Gastrocnemius medialis (tissue), 4 donors: ENCODE results near the gene OR4E2. TPM values are rescaled to one million over a fixed set of nuclear protein-coding genes. Genes with fewer than 3 reads are reported as not detected.

ENCODE experiments used
- ATAC-seq, 2 donors: fragments of 150-250 bp; one replicate each; pipeline ENCODE4 v1.9.1; 2016
- DNase-seq, 2 donors: peaks; one replicate each; pipeline ENCODE4 v3.0.0-alpha.2; 2019
- H3K27ac ChIP-seq, 4 donors: fragments of 200-600 bp; sonication (generic); 1 replicate in 1 of 4; 2 replicates in 3 of 4; pipeline ENCODE4 v1.5.1; 2016 to 2018; ENCODE audit warnings: mild to moderate bottlenecking in 2 of 4, moderate library complexity in 1 of 4
- H3K27me3 ChIP-seq, 3 donors: fragments of 200-600 bp; sonication (generic) in 2 of 3; 1 replicate in 1 of 3; 2 replicates in 2 of 3; pipeline versions ENCODE4 v1.5.1 to v1.6.0; 2016 to 2019; ENCODE audit warnings: mild to moderate bottlenecking in 1 of 3, moderate library complexity in 1 of 3
- H3K36me3 ChIP-seq, 2 donors: fragments of 200-600 bp; sonication (generic) in 1 of 2; one replicate each; pipeline ENCODE4 v1.5.1; 2017 to 2018
- H3K4me1 ChIP-seq, 2 donors: fragments of 200-600 bp; sonication (generic) in 1 of 2; one replicate each; pipeline ENCODE4 v1.5.1; 2016 to 2017; ENCODE audit warnings: mild to moderate bottlenecking in 2 of 2
- H3K4me3 ChIP-seq, 4 donors: fragments of 200-600 bp; sonication (generic) in 3 of 4; 1 replicate in 1 of 4; 2 replicates in 3 of 4; pipeline ENCODE4 v1.5.1; 2016 to 2019; ENCODE audit warnings: mild to moderate bottlenecking in 2 of 4
- H3K9me3 ChIP-seq, 3 donors: fragments of 200-600 bp; sonication (generic) in 2 of 3; 1 replicate in 1 of 3; 2 replicates in 2 of 3; pipeline ENCODE4 v1.5.1; 2016 to 2019
- POLR2A ChIP-seq, 2 donors: fragments of 450-650 bp; IDR thresholded peaks; one replicate each; pipeline ENCODE4 v1.6.1; 2017; ENCODE audit warnings: antibody characterized with exemption in 2 of 2, mild to moderate bottlenecking in 2 of 2, moderate library complexity in 2 of 2
- in situ Hi-C, 4 donors: fragments of 200-750 bp; cut with MboI; loops; one replicate each; pipeline versions ENCODE4 v1.15.0 to v1.8.0; 2017; ENCODE audit warnings: low sequenced_read_pairs in 4 of 4
- intact Hi-C: fragments of 100-400 bp; cut with DNase I; formaldehyde crosslinking; loops from one replicate; pipeline ENCODE4 v1.15.1; 2023; ENCODE audit warnings: low total_unique reads
- total RNA-seq, 4 donors: library from RNA; depleted of rRNA; stranded (reverse); fragments of >200 nt; gene quantifications; one replicate each; pipeline versions ENCODE4 v1.1.0 to v1.2.3, GENCODE V29; 2016
- TF ChIP-seq, protein P1 (sequence below), 5 experiments: fragments of 450-650 bp in 3 of 5; fragments of 200-600 bp in 2 of 5; sonication (generic) in 2 of 5; IDR thresholded peaks in 4 of 5; conservative IDR thresholded peaks in 1 of 5; 1 replicate in 4 of 5; 2 replicates in 1 of 5; pipeline ENCODE4 v1.5.1; 2016 to 2019; ENCODE audit warnings: antibody characterized with exemption in 5 of 5, mild to moderate bottlenecking in 3 of 5, moderate library complexity in 3 of 5

Gene OR4E2
- not detected for total RNA-seq

GRCh38 chr14:21653331-21653885 lies at the start of gene OR4E2:
OR4E2 (plus strand) TSS chr14:21653835; CDS start chr14:21665083, 11,248 bp downstream.
- Histone ChIP-seq H3K27me3 (no peaks in the 10 kb centered on the region), H3K27ac (no peak within 1 kb of the TSS), H3K36me3 (no peaks in the 10 kb centered on the region), H3K4me3 (no peak within 1 kb of the TSS), H3K9me3 (no peaks in the 10 kb centered on the region), H3K4me1 (no peaks in the 10 kb centered on the region)
- in situ Hi-C loops = no loop called here
- intact Hi-C loops = no loop called here
- DNase-seq (no peak), ATAC-seq (no peak)
- TF ChIP-seq, protein P1, sequence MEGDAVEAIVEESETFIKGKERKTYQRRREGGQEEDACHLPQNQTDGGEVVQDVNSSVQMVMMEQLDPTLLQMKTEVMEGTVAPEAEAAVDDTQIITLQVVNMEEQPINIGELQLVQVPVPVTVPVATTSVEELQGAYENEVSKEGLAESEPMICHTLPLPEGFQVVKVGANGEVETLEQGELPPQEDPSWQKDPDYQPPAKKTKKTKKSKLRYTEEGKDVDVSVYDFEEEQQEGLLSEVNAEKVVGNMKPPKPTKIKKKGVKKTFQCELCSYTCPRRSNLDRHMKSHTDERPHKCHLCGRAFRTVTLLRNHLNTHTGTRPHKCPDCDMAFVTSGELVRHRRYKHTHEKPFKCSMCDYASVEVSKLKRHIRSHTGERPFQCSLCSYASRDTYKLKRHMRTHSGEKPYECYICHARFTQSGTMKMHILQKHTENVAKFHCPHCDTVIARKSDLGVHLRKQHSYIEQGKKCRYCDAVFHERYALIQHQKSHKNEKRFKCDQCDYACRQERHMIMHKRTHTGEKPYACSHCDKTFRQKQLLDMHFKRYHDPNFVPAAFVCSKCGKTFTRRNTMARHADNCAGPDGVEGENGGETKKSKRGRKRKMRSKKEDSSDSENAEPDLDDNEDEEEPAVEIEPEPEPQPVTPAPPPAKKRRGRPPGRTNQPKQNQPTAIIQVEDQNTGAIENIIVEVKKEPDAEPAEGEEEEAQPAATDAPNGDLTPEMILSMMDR (IDR thresholded peaks at IDR 0.05 in 4 of 5, conservative IDR thresholded peaks at IDR 0.05 in 1 of 5) = no peak
- no peak for TF ChIP-seq POLR2A (IDR thresholded peaks at IDR 0.05)

DNA sequence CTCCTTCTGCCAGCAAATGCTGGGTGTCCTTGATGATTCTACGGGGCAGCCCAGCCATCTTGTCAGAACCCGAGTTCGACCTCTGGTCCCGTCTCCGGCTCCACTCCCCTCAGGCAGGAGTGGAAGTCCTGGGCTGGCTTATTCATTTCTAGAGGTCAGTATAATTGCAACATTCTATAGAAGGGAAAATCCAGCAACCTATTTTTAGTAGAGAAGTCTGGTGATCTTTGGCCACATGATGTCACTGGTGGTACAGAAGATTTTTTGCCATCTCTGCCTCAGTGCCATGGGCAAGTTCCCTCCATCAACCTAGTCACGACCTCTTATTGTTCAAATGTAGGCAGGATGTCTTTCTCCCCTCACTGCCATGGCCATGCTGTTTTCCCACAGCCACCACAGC lies 41.3 kb upstream of the OR4E2 start:
- ATAC-seq = no peak
- intact Hi-C loops (no loop called here), in situ Hi-C loops (no loop called here)
- H3K36me3 ChIP-seq = no peaks in the 10 kb centered on the region
- TF ChIP-seq, protein P1 (IDR thresholded peaks at IDR 0.05 in 4 of 5, conservative IDR thresholded peaks at IDR 0.05 in 1 of 5) = no peak
- no peak for TF ChIP-seq POLR2A (IDR thresholded peaks at IDR 0.05)
- no peaks in the 10 kb centered on the region for H3K4me1 ChIP-seq
- no peak for DNase-seq
- no peak overlapping the region for H3K27ac ChIP-seq
- H3K9me3 ChIP-seq = no peaks in the 10 kb centered on the region
- H3K27me3 ChIP-seq = no peaks in the 10 kb centered on the region
- no peak overlapping the region for H3K4me3 ChIP-seq

GRCh38 chr14:21614240-21614639 lies 39.4 kb upstream of the OR4E2 start:
- ATAC-seq = no peak
- no peak overlapping the region for H3K4me3 ChIP-seq
- DNase-seq = no peak
- H3K27me3 ChIP-seq = no peaks in the 10 kb centered on the region
- no peaks in the 10 kb centered on the region for H3K36me3 ChIP-seq
- in situ Hi-C loops = no loop called here
- no peaks in the 10 kb centered on the region for H3K4me1 ChIP-seq
- no peaks in the 10 kb centered on the region for H3K9me3 ChIP-seq
- no peak for TF ChIP-seq POLR2A (IDR thresholded peaks at IDR 0.05)
- TF ChIP-seq, protein P1 (IDR thresholded peaks at IDR 0.05 in 4 of 5, conservative IDR thresholded peaks at IDR 0.05 in 1 of 5) = no peak
- intact Hi-C loops = no loop called here
- H3K27ac ChIP-seq = no peak overlapping the region

GRCh38 chr14:21617614-21618013 lies 36.0 kb upstream of the OR4E2 start:
- Histone ChIP-seq H3K9me3 (no peaks in the 10 kb centered on the region), H3K4me3 (no peak overlapping the region), H3K36me3 (no peaks in the 10 kb centered on the region), H3K27ac (no peak overlapping the region), H3K4me1 (no peaks in the 10 kb centered on the region), H3K27me3 (no peaks in the 10 kb centered on the region)
- ATAC-seq = no peak
- TF ChIP-seq, protein P1 (IDR thresholded peaks at IDR 0.05 in 4 of 5, conservative IDR thresholded peaks at IDR 0.05 in 1 of 5) = no peak
- no peak for TF ChIP-seq POLR2A (IDR thresholded peaks at IDR 0.05)
- in situ Hi-C loops = no loop called here
- intact Hi-C loops = no loop called here
- no peak for DNase-seq
